Muscle layer of duodenum (tissue), 2 donors: ENCODE results near the gene VIT.
"Not testable (repeated sequence)": the region's sequence is repeated elsewhere in the genome, so short reads cannot be mapped to it uniquely, and the experiment has no call there.

Experiments
- H3K27ac ChIP-seq: one replicate; pipeline ENCODE4 v1.7.0; 2013; ENCODE audit warnings: mild to moderate bottlenecking, low read length
- H3K27me3 ChIP-seq: one replicate; pipeline ENCODE4 v1.7.0; 2013; ENCODE audit warnings: low read depth, mild to moderate bottlenecking, control low read depth, low read length
- H3K36me3 ChIP-seq, 2 donors: one replicate each; pipeline ENCODE4 v1.7.0; 2013; ENCODE audit warnings: low read length in 2 of 2, control low read depth in 1 of 2, mild to moderate bottlenecking in 1 of 2; ENCODE audit not compliant: insufficient read depth in 2 of 2, control insufficient read depth in 1 of 2
- H3K4me1 ChIP-seq, 2 donors: one replicate each; pipeline ENCODE4 v1.7.0; 2013; ENCODE audit warnings: low read length in 2 of 2, mild to moderate bottlenecking in 2 of 2, control low read depth in 1 of 2, moderate library complexity in 1 of 2; ENCODE audit not compliant: insufficient read depth in 2 of 2, control insufficient read depth in 1 of 2
- H3K4me3 ChIP-seq, 2 donors: one replicate each; pipeline ENCODE4 v1.7.0; 2013; ENCODE audit warnings: low read length in 2 of 2, low read depth in 1 of 2, mild to moderate bottlenecking in 1 of 2
- H3K9me3 ChIP-seq, 2 donors: one replicate each; pipeline ENCODE4 v1.7.0; 2013; ENCODE audit warnings: low read length in 2 of 2, control low read depth in 1 of 2, mild to moderate bottlenecking in 1 of 2; ENCODE audit not compliant: control insufficient read depth in 1 of 2
- donor health status: healthy.

The VIT gene

DNA sequence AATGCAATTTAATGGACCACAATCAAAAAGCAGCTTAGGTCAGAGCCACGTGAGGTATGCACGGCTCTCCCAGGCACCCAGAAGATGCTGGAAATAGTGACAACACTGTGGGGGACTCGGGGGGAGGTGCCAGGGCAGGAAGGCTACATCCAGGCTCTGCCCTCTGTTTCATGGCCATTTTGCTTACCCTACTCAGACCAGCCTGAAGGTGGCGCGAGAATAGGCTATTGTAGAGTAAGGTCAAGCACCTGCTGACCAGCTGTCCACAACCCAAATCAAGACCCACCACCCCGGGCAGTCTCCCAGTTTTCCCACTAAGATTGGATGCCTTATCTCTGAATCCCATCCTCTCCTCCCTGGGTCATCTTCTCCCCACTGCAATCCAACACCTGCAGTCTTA is 115.7 kb downstream of the VIT start:
- Histone ChIP-seq H3K36me3 (no peaks in the 10 kb centered on the region), H3K9me3 (no peaks in the 10 kb centered on the region), H3K27me3 (no peaks in the 10 kb centered on the region), H3K4me1 (no peaks in the 10 kb centered on the region), H3K27ac (no peak overlapping the region), H3K4me3 (no peak overlapping the region)

DNA sequence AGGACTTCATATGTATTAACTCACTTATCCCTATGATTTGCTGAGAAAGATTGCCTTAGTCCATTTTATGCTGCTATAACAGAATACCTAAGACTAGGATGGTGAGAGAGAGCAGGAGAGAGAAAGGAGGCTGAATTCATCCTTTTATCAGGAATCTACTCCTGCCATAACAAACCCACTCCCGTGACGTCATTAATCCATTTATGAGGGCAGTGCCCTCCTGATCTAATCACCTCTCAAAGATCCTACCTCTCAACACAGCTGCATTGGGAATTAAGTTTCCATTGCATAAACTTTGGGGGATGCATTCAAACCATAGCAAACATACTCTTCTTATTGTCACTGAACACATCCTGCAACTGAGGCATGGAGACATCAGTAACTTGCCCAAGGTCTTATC is 122.0 kb downstream of the VIT start:
- no peaks in the 10 kb centered on the region for H3K9me3 ChIP-seq
- H3K4me1 ChIP-seq = no peaks in the 10 kb centered on the region
- no peak overlapping the region for H3K4me3 ChIP-seq
- no peak overlapping the region for H3K27ac ChIP-seq
- H3K27me3 ChIP-seq = no peaks in the 10 kb centered on the region
- no peaks in the 10 kb centered on the region for H3K36me3 ChIP-seq

DNA sequence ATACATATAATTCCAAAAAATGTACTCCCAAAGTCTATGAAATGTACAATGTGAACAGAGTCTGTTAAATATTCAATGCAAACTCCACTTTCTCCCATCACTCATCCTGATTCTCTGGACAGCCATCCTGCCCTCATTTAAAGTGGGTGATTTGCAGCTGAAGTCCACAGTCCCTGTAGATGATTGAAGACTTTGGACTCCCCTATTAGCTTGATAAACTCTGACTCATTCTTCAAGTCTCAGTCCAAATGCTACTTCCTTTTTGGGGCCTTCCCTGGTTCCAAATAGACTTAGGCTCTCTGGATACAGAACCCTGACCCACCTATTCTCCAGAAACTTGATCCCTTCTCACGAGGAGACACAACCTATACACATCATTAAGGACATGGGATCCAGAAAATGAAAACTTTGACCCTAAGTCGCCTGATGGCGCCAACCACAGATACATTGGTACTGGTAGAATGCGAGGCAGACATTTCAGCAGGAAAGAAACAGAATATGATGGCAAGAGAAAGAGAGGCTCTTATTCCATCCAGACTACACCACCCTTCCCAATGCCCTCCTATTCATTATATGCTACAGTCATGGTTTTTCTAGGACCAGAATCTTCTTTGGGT is 122.7 kb downstream of the VIT start:
- Histone ChIP-seq H3K27ac (no peak overlapping the region), H3K36me3 (no peaks in the 10 kb centered on the region), H3K9me3 (no peaks in the 10 kb centered on the region), H3K4me1 (no peaks in the 10 kb centered on the region), H3K4me3 (no peak overlapping the region), H3K27me3 (no peaks in the 10 kb centered on the region)

DNA sequence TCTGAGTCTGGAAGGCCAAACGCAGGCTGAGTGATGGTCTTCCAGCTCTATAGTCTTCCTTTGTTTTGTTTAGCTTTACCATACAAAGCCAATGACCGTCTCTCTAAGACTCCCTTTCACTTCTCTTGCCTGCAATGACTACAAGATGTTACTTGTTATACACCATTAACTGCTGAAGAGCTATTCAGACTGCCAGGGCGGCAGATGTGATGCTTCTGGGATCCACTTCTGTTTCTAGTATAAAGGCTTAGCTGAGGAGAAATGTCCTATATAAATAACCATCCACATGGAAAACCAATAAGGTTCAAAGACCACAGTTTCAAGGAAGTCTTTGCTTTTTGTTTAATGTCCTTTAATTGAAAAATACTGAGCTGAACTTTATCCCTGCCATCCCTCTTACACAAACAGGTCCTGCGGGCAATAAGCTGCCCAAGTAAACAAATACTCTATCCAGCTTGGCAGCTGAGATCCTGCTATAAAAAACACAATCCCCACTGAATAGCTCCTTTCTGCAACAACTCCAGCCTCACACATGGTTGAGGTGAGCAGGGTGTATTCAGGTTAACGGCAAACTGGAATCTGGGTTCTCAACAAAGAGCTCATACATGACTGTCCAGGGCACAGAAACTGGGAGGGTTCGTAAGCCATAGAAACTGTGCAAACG is 124.6 kb downstream of the VIT start:
- Histone ChIP-seq H3K36me3 (no peaks in the 10 kb centered on the region), H3K4me1 (no peaks in the 10 kb centered on the region), H3K9me3 (no peaks in the 10 kb centered on the region), H3K27me3 (no peaks in the 10 kb centered on the region), H3K27ac (no peak overlapping the region), H3K4me3 (no peak overlapping the region)

DNA sequence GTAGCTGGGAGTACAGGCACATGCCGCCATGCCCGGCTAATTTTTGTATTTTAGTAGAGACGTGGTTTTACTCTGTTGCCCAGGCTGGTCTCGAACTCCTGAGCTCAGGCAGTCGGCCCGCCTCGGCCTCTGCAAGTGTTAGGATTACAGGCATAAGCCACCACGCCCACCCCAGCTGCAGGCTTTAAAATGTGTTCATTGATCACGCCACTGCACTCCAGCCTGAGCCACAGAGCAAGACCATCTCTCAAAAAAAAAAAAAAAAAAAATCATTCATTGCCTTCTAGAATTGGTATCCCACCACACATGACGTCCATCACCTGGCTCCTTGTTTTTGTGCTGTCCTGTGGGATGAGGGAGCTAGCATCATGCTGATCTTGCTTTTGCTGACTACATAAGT is 127.4 kb downstream of the VIT start:
- no peak overlapping the region for H3K4me3 ChIP-seq
- no peaks in the 10 kb centered on the region for H3K9me3 ChIP-seq
- no peaks in the 10 kb centered on the region for H3K36me3 ChIP-seq
- H3K27me3 ChIP-seq = no peaks in the 10 kb centered on the region
- no peak overlapping the region for H3K27ac ChIP-seq
- no peaks in the 10 kb centered on the region for H3K4me1 ChIP-seq

DNA sequence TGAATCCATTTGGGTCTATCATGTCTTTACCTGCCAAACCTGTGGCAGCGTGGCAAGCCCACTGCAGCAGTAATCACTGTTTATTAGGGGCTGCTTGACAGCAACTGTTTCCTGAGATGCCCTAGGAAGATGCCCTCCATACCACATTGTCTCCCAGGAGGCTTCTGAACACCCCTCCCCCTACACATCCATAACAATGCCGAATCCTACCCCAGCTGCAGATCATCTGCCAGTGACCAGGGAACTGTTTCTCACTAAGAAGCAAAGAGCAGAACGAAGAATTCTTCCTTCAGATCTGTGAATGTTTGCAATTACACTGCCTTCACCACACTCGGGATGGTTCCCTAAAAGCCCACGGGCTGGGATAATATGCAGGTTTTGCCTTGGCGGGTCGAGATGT is 127.8 kb downstream of the VIT start:
- no peaks in the 10 kb centered on the region for H3K9me3 ChIP-seq
- H3K27me3 ChIP-seq = no peaks in the 10 kb centered on the region
- H3K4me3 ChIP-seq = no peak overlapping the region
- no peaks in the 10 kb centered on the region for H3K36me3 ChIP-seq
- no peaks in the 10 kb centered on the region for H3K4me1 ChIP-seq
- no peak overlapping the region for H3K27ac ChIP-seq

DNA sequence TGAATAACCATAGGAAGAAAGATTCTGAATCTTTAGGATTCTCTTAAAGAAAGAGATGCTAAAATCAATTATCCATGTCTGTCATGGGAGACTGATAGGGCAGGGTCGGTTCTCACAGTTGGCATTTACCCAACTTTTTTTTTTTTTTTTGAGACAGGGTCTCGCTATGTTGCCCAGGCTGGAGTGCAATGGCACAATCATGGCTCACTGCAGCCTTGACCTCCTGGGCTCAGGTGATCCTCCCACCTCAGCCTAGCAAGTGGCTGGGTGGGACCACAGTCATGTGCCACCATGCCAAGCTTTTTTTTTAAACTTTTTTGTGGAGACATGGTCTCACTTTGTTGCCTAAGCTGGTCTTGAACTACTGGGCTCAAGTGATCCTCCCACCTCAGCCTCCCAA is 128.2 kb downstream of the VIT start:
- H3K27me3 ChIP-seq, H3K27ac ChIP-seq, H3K9me3 ChIP-seq, H3K4me1 ChIP-seq, H3K4me3 ChIP-seq, H3K36me3 ChIP-seq: not testable (repeated sequence)

DNA sequence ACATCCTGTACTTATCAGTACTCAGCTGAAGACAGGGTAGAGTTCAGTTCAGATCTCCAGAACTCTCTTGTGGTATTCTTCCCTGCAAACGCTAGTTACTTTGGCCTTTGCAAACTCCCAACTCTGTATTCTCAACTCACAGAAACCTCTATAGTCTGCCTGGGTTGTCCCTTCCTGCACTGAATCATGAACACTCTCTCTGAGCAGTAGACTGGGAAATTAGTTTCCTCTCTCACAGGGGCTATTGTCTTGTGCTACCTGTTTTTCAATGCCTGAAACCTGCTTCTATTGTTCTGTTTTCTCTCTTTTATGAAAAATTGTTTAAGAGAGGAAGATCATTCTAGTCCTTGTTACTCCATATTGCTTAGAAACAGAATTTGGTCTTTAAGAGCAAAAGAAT is 134.7 kb downstream of the VIT start:
- Histone ChIP-seq H3K27ac (no peak overlapping the region), H3K36me3 (no peaks in the 10 kb centered on the region), H3K4me3 (no peak overlapping the region), H3K27me3 (no peaks in the 10 kb centered on the region), H3K9me3 (no peaks in the 10 kb centered on the region), H3K4me1 (no peaks in the 10 kb centered on the region)

DNA sequence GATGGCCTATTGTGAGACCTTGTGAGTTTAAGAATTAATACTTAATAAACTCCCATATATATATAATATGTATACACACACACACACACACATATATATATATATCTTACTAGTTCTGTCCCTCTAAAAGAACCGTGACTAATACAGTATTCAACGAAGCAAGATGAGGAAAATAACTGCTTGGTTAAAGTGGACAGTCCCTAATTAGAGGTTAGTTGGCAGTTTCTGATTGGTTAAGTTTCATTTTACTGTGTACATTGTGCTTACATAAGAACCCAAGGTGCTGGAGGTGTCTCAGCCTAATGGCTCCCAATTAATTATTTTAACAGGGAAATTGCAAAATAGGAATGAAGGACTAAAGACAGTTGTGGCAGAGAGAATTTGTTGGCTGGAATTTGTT is 137.7 kb downstream of the VIT start:
- H3K4me1 ChIP-seq = no peaks in the 10 kb centered on the region
- no peak overlapping the region for H3K27ac ChIP-seq
- H3K4me3 ChIP-seq = no peak overlapping the region
- H3K27me3 ChIP-seq = no peaks in the 10 kb centered on the region
- H3K36me3 ChIP-seq = no peaks in the 10 kb centered on the region
- no peaks in the 10 kb centered on the region for H3K9me3 ChIP-seq

DNA sequence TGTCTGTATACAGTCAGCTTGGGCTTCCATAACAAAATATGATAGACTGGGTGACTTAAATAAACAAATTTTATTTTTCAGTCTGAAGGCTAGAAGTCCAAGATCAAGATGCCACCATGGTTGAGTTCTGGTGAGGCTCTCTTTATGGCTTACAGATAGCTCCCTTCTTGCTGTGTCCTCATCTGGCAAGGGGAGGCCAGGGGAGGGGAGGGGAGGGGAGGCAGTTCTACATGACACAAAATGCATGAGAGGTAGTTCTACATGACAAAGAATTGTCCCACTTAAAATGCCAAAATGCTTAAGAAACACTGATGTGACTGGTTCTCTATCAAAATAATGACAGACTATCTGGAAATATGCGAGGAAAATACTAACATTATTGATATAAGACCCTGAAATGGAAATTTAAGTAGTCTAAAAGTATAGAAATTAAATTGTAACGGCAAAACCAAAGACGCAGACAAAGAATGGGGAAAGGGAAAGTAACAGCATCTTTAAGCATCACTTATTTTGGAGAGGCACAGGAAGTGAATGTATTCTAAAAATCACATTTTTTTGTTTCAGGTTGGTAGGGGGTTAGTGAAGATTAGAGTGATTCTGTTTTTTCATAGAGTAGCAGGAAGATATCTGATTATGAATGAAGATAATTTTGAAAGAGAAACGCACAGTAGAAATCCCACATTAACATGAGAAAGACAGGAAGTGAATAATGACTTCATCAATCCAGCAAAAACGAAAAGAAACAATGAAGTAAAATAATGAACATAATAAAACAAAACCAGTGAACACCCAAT is 138.4 kb downstream of the VIT start:
- Histone ChIP-seq H3K4me3 (no peak overlapping the region), H3K9me3 (no peaks in the 10 kb centered on the region), H3K27me3 (no peaks in the 10 kb centered on the region), H3K4me1 (no peaks in the 10 kb centered on the region), H3K36me3 (no peaks in the 10 kb centered on the region), H3K27ac (no peak overlapping the region)

DNA sequence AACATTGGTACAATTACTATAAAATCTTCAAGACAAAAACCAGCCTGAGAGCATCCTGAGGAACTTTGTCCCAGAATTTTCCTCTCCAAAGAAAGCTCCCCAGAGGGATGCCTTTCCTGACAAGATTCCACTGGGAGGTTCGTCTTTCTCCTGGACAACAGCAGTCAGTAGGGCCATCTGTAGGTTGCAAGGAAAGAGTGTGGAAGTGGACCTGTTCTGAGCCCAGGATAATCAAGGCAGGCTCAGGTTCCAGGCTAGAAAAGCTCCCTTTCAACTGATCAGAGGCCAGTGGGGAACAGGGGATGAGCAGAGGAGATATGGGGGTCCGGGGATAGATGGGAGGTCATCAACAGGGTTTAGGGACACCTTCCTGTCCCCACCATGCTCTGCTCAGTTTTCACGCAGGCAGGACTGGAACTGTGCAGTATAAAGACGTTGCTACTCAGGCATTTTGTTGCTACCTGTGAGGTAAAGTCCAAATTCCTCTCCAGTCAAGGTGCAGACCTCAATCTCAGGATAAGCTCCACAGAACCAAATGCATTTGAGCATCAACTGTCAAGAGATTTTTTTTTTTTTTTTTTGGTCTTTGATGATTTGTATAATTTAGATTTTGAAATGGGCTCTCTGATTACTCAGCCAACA is 143.6 kb downstream of the VIT start:
- Histone ChIP-seq H3K36me3 (peaks cover 0 to 4% of the 10 kb centered on the region in 2 donors), H3K27me3 (no peaks in the 10 kb centered on the region), H3K27ac (no peak overlapping the region), H3K4me1 (no peaks in the 10 kb centered on the region), H3K4me3 (no peak overlapping the region), H3K9me3 (no peaks in the 10 kb centered on the region)
